ENCODE data around the gene RNF224. TPM values are rescaled to one million over a fixed set of nuclear protein-coding genes. Genes with fewer than 3 reads are reported as not detected.

Gene RNF224
- total and polyA plus RNA-seq, 2 of the 13 experiments (the other 11 are each of a cell fraction or from before 2014, with no cell fraction given): 0.09 TPM; not detected in 1

GRCh38 chr9:137195525-137196220 is 31.6 kb upstream of the RNF224 start (continued):
- TF ChIP-seq IKZF5 (CRISPR knock-in tag; IDR thresholded peaks at IDR 0.05) (no peak), ZNF614 (CRISPR knock-in tag; IDR thresholded peaks at IDR 0.05; ENCODE audit: borderline replicate concordance) (no peak), ZSCAN30 (CRISPR knock-in tag; IDR thresholded peaks at IDR 0.05) (no peak), DMTF1 (CRISPR knock-in tag; IDR thresholded peaks at IDR 0.05) (no peak), ZNF503 (CRISPR knock-in tag; IDR thresholded peaks at IDR 0.05) (no peak), MEF2D (CRISPR knock-in tag; IDR thresholded peaks at IDR 0.05) (no peak), SP1 (IDR thresholded peaks at IDR 0.05) (no peak), SP1 (CRISPR knock-in tag; IDR thresholded peaks at IDR 0.05) (no peak), RBM39 (IDR thresholded peaks at IDR 0.05; ENCODE audit: low read depth, low read length, poor library complexity, severe bottlenecking) (no peak), ZNF724P (CRISPR knock-in tag; IDR thresholded peaks at IDR 0.05; ENCODE audit: borderline replicate concordance) (no peak), ZNF44 (CRISPR knock-in tag; IDR thresholded peaks at IDR 0.05) (no peak), TAF15 (IDR thresholded peaks at IDR 0.05; ENCODE audit: low read depth, low read length, poor library complexity, severe bottlenecking) (no peak), DZIP1 (CRISPR knock-in tag; IDR thresholded peaks at IDR 0.05) (no peak), POLR2AphosphoS2 (IDR thresholded peaks at IDR 0.05; ENCODE audit: low read depth, low read length) (no peak), ZNF263 (CRISPR knock-in tag; IDR thresholded peaks at IDR 0.05) (peak; percentile 95)
- TF ChIP-seq, protein P1, sequence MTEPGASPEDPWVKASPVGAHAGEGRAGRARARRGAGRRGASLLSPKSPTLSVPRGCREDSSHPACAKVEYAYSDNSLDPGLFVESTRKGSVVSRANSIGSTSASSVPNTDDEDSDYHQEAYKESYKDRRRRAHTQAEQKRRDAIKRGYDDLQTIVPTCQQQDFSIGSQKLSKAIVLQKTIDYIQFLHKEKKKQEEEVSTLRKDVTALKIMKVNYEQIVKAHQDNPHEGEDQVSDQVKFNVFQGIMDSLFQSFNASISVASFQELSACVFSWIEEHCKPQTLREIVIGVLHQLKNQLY (CRISPR knock-in tag; IDR thresholded peaks at IDR 0.05): no peak
- TF ChIP-seq, protein P2, sequence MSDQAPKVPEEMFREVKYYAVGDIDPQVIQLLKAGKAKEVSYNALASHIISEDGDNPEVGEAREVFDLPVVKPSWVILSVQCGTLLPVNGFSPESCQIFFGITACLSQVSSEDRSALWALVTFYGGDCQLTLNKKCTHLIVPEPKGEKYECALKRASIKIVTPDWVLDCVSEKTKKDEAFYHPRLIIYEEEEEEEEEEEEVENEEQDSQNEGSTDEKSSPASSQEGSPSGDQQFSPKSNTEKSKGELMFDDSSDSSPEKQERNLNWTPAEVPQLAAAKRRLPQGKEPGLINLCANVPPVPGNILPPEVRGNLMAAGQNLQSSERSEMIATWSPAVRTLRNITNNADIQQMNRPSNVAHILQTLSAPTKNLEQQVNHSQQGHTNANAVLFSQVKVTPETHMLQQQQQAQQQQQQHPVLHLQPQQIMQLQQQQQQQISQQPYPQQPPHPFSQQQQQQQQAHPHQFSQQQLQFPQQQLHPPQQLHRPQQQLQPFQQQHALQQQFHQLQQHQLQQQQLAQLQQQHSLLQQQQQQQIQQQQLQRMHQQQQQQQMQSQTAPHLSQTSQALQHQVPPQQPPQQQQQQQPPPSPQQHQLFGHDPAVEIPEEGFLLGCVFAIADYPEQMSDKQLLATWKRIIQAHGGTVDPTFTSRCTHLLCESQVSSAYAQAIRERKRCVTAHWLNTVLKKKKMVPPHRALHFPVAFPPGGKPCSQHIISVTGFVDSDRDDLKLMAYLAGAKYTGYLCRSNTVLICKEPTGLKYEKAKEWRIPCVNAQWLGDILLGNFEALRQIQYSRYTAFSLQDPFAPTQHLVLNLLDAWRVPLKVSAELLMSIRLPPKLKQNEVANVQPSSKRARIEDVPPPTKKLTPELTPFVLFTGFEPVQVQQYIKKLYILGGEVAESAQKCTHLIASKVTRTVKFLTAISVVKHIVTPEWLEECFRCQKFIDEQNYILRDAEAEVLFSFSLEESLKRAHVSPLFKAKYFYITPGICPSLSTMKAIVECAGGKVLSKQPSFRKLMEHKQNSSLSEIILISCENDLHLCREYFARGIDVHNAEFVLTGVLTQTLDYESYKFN (CRISPR knock-in tag; conservative IDR thresholded peaks at IDR 0.05): peak; percentile 42; the same call in 1 of the 2 replicates
